ENCODE measurements around the gene BAIAP3.

GRCh38 chr16:1312903-1313302 lies 20.5 kb upstream of the BAIAP3 start:
- TF ChIP-seq SREBF2 (IDR thresholded peaks at IDR 0.05; ENCODE audit: low read length): no peak
- TF ChIP-seq ATF2 (IDR thresholded peaks at IDR 0.05; ENCODE audit: low read length): no peak
- no peak for TF ChIP-seq ZSCAN29 (IDR thresholded peaks at IDR 0.05)
